Measurements from ENCODE around the gene ZG16B.

The ZG16B gene

DNA sequence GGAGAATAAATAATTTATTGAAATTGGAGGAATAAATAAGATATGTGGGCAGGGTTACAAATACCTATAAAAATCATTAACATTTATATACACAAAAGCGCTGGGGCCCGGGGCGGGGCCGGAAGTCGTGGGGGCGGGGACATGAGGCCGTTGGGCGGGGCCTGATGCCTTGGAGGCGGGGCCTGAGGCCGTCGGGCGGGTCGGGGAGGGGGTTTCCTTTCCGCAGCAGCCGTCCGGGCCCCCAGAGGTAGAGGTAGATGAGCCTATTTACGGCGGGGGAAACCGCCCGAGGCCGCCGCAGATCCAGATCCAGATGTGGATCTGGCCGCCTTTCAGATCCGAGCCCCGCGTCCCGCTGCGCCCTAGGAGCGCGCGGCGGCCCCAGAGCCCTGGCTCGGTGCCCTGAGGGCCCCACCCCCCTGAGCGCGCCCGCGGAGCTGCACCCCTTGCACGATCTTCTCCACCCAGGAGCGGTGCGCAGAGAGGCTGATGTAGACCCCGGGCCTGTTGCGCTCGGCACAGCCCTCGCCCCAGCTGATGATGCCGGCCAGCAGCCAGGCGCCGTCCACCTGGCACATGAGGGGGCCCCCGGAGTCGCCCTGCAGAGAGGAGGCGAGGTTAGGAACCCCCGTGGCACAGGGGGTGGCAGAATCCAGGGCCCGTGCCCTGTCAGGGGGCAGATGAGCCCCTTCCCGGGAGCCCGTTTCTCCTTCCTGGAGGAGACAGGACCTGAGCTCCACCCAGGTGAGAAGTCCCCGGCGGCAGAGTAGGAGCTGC, 22.8 kb downstream of the ZG16B start:
- H3K4me1 ChIP-seq (ENCODE audit: control insufficient read depth in 1 of 2, insufficient read depth in 1 of 2, low read depth in 1 of 2, low read length in 1 of 2) = peaks cover 0 to 3% of the 10 kb centered on the region in 2 experiments
- peaks cover 71% of the 10 kb centered on the region for H3K27me3 ChIP-seq
- TF ChIP-seq, protein P1, sequence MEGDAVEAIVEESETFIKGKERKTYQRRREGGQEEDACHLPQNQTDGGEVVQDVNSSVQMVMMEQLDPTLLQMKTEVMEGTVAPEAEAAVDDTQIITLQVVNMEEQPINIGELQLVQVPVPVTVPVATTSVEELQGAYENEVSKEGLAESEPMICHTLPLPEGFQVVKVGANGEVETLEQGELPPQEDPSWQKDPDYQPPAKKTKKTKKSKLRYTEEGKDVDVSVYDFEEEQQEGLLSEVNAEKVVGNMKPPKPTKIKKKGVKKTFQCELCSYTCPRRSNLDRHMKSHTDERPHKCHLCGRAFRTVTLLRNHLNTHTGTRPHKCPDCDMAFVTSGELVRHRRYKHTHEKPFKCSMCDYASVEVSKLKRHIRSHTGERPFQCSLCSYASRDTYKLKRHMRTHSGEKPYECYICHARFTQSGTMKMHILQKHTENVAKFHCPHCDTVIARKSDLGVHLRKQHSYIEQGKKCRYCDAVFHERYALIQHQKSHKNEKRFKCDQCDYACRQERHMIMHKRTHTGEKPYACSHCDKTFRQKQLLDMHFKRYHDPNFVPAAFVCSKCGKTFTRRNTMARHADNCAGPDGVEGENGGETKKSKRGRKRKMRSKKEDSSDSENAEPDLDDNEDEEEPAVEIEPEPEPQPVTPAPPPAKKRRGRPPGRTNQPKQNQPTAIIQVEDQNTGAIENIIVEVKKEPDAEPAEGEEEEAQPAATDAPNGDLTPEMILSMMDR (IDR thresholded peaks at IDR 0.05) = no peak
- H3K27ac ChIP-seq = no peak overlapping the region
- H3K9me3 ChIP-seq = peaks cover 5% of the 10 kb centered on the region
- H3K4me3 ChIP-seq (ENCODE audit: low read depth in 1 of 2, low read length in 1 of 2) = no peak overlapping the region
- no peaks in the 10 kb centered on the region for H3K36me3 ChIP-seq

DNA sequence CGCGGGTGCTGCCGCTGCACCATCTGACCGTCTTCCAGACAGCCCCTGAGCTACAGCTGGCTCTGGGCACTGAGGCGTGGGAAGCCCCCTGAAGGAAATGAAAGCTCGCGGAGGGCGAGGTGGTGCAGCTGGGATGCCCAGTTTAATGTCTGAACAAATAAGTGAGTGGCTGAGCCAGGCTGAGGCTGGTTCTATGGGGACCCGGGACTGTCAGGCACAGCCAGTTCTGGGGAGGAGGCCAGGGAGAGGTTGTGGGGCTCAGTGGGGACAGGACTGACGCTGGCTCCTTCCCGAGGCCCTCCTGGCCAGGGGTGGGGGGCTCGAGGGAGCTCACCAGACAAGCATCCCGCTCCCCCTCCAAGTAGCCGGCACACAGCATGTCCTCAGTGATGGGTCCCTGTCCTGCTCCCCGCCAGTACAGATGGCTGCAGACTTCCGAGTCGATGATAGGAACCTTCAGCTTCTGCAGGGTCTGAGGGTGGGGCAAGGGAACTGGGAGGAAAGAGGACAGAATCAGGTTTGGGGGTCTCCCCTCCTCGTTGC, 23.5 kb downstream of the ZG16B start:
- Histone ChIP-seq H3K4me1 (ENCODE audit: control insufficient read depth in 1 of 2, insufficient read depth in 1 of 2, low read depth in 1 of 2, low read length in 1 of 2) (peaks cover 0 to 9% of the 10 kb centered on the region in 2 experiments), H3K4me3 (ENCODE audit: low read depth in 1 of 2, low read length in 1 of 2) (no peak overlapping the region), H3K36me3 (no peaks in the 10 kb centered on the region), H3K9me3 (peaks cover 5% of the 10 kb centered on the region), H3K27me3 (peaks cover 78% of the 10 kb centered on the region), H3K27ac (no peak overlapping the region)
- TF ChIP-seq, protein P1 (IDR thresholded peaks at IDR 0.05) = no peak

DNA sequence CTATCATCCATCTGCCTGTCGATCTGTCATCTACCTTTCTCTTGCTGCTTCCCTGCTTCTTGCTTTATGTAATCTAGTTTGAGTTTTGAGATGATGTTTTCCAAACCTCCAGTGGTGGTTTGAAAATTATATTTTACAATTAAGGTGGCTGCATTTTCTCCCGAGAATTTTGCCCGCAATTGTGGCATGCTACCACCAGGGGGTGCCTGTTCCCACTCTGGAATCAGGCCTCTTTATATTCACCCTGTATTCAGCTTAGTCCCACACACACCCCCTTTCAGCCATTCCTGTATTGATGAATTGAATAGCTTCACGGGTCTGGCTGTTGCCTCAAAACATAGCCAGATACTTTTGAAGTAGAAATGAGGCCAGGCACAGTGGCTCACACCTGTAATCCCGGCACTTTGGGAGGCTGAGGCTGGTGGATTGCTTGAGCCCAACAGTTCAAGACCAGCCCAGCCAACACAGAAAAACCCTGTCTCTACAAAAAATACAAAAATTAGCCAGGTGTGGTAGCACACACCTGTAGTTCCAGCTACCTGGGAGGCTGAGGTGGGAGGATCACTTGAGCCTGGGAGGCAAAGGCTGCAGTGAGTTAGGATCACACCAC, 24.7 kb downstream of the ZG16B start:
- Histone ChIP-seq H3K27me3 (peaks cover 78% of the 10 kb centered on the region), H3K27ac (no peak overlapping the region), H3K9me3 (peaks cover 5% of the 10 kb centered on the region), H3K4me1 (ENCODE audit: control insufficient read depth in 1 of 2, insufficient read depth in 1 of 2, low read depth in 1 of 2, low read length in 1 of 2) (peaks cover 0 to 9% of the 10 kb centered on the region in 2 experiments), H3K36me3 (no peaks in the 10 kb centered on the region), H3K4me3 (ENCODE audit: low read depth in 1 of 2, low read length in 1 of 2) (no peak overlapping the region)
- TF ChIP-seq, protein P1 (IDR thresholded peaks at IDR 0.05) = peak; percentile 62

DNA sequence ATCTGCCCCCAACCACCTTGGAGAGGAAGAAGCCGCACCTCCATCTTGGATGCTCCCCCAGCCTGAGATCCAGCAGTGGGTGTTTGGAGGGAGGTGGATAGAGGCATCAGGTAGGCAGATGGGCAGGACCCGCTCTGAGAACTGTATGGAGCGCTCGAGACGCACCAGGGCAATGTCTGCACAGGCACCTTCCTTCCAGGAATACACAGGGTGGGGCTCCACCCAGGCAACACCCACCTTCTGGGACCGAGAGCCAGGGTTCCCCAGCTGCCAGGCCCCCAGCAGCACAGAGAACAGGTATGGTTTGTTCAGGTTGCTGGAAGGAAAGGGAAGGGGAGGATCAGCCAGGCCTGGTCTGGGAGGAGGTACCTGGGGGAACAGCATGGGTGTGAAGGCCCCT, 25.4 kb downstream of the ZG16B start:
- Histone ChIP-seq H3K27ac (no peak overlapping the region), H3K27me3 (peaks cover 78% of the 10 kb centered on the region), H3K9me3 (peaks cover 5% of the 10 kb centered on the region), H3K36me3 (no peaks in the 10 kb centered on the region), H3K4me1 (ENCODE audit: control insufficient read depth in 1 of 2, insufficient read depth in 1 of 2, low read depth in 1 of 2, low read length in 1 of 2) (peaks cover 0 to 9% of the 10 kb centered on the region in 2 experiments), H3K4me3 (ENCODE audit: low read depth in 1 of 2, low read length in 1 of 2) (no peak overlapping the region)
- TF ChIP-seq, protein P1 (IDR thresholded peaks at IDR 0.05) = no peak

DNA sequence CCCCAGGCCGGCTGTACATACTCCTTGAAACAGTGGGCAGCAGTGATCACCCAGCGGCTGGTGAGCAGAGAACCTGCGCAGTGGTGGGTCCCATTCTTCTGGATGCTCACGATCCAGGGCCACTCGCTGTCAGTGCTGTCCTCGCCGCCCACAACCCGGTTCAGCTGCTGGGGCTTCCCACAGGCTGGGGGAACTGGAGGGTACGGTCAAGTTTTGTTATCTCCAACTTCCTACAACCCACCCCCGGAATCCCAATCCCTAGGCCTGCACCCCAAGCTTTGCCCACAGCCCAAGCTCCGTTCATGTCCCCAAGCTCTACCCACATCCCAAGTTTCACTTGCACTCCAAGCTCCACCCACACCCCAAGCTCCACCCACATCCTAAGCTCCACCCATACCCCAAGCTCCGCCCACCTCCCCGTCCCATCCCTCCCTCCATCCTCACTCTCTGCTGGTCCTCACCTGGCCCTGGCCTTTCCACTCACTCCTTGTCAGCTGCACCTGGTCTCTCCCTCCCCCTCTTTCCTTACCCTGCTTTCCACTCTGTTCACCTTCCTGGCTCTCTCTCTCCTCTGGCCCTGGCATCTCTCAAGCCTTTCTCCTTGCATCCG, 26.1 kb downstream of the ZG16B start:
- H3K4me1 ChIP-seq (ENCODE audit: control insufficient read depth in 1 of 2, insufficient read depth in 1 of 2, low read depth in 1 of 2, low read length in 1 of 2) = peaks cover 0 to 9% of the 10 kb centered on the region in 2 experiments
- peaks cover 5% of the 10 kb centered on the region for H3K9me3 ChIP-seq
- TF ChIP-seq, protein P1 (IDR thresholded peaks at IDR 0.05) = no peak
- no peaks in the 10 kb centered on the region for H3K36me3 ChIP-seq
- peaks cover 83% of the 10 kb centered on the region for H3K27me3 ChIP-seq
- no peak overlapping the region for H3K4me3 ChIP-seq (ENCODE audit: low read depth in 1 of 2, low read length in 1 of 2)
- no peak overlapping the region for H3K27ac ChIP-seq

Data from neutrophil (primary cell).